Skin of body (tissue), 2 donors: ENCODE data around the gene DHRSX. TPM values are rescaled to one million over a fixed set of nuclear protein-coding genes. Genes with fewer than 3 reads are reported as not detected.
"Not testable (repeated sequence)": the region's sequence is repeated elsewhere in the genome, so short reads cannot be mapped to it uniquely, and the experiment has no call there.

ENCODE experiments used
- DNase-seq: peaks from one replicate; lab custom pipeline; 2025; lab: John Stamatoyannopoulos, UW
- total RNA-seq: library from RNA; depleted of rRNA; stranded (reverse); fragments of >200 nt; gene quantifications from one replicate; pipeline ENCODE4 v1.2.3, GENCODE V29; 2014

Gene DHRSX
- total RNA-seq, 1 donor from 2014 or later = 16.1 TPM

- DNase-seq = no peak
Measured at GRCh38 chrX:2427147-2427546, 73.6 kb downstream of the DHRSX start.

GRCh38 chrX:2426289-2426882, 74.4 kb downstream of the DHRSX start:
- DNase-seq = no peak

- DNase-seq = no peak
Measured at GRCh38 chrX:2425286-2426071, 75.3 kb downstream of the DHRSX start.

GRCh38 chrX:2424317-2424716, 76.5 kb downstream of the DHRSX start:
- no peak for DNase-seq

GRCh38 chrX:2423899-2424298, 76.9 kb downstream of the DHRSX start:
- DNase-seq = no peak

- DNase-seq = no peak
Measured at GRCh38 chrX:2423282-2423681, 77.5 kb downstream of the DHRSX start.

- not testable (repeated sequence) for DNase-seq
Measured at GRCh38 chrX:2419418-2419817, 81.4 kb downstream of the DHRSX start.

- no peak for DNase-seq
Measured at GRCh38 chrX:2418000-2418399, 82.8 kb downstream of the DHRSX start.

- DNase-seq = no peak
Measured at GRCh38 chrX:2416851-2417604, 83.7 kb downstream of the DHRSX start.

- no peak for DNase-seq
Measured at GRCh38 chrX:2414384-2414783, 86.4 kb downstream of the DHRSX start.

GRCh38 chrX:2413969-2414368, 86.8 kb downstream of the DHRSX start:
- no peak for DNase-seq

- no peak for DNase-seq
Measured at GRCh38 chrX:2412131-2412530, 88.6 kb downstream of the DHRSX start.

- no peak for DNase-seq
Measured at GRCh38 chrX:2410279-2411020, 90.3 kb downstream of the DHRSX start.

GRCh38 chrX:2409796-2410195, 91.0 kb downstream of the DHRSX start:
- no peak for DNase-seq

GRCh38 chrX:2408856-2409255, 91.9 kb downstream of the DHRSX start:
- no peak for DNase-seq

GRCh38 chrX:2406891-2407518, 93.8 kb downstream of the DHRSX start:
- DNase-seq = no peak

GRCh38 chrX:2404776-2405175, 96.0 kb downstream of the DHRSX start:
- DNase-seq = no peak

GRCh38 chrX:2402361-2402690, 98.5 kb downstream of the DHRSX start:
- no peak for DNase-seq

GRCh38 chrX:2401590-2402360, 99.0 kb downstream of the DHRSX start:
- no peak for DNase-seq

GRCh38 chrX:2401201-2401589, 99.6 kb downstream of the DHRSX start:
- no peak for DNase-seq
